Activated CD4-positive, alpha-beta T cell treated with anti-CD3 and anti-CD28 coated beads, Interleukin-2, amount 50 U/mL, for 1 hour (primary cell): ENCODE measurements around the gene B9D2.

Experiments
- DNase-seq: peaks from one replicate; pipeline ENCODE4 v3.0.0-alpha.2; 2020

B9D2 gene

GRCh38 chr19:41308450-41309179, 55.3 kb downstream of the B9D2 start:
- DNase-seq: peak; percentile 97

- DNase-seq: no peak
Observed at GRCh38 chr19:41307954-41308449, 55.9 kb downstream of the B9D2 start.

- DNase-seq: no peak
Observed at GRCh38 chr19:41307090-41307875, 56.7 kb downstream of the B9D2 start.

- DNase-seq: no peak
Observed at GRCh38 chr19:41305927-41306793, 57.8 kb downstream of the B9D2 start.

- DNase-seq: no peak
Observed at GRCh38 chr19:41304706-41305483, 59.1 kb downstream of the B9D2 start.
